ENCODE results near the gene MDK. TPM values are rescaled to one million over a fixed set of nuclear protein-coding genes. Genes with fewer than 3 reads are reported as not detected.
"Not testable (repeated sequence)": the region's sequence is repeated elsewhere in the genome, so short reads cannot be mapped to it uniquely, and the experiment has no call there.

Gene MDK
- total and polyA plus RNA-seq, 2 of the 4 experiments (the other 2 are of a cell fraction), result 25.8 to 377 TPM

DNA sequence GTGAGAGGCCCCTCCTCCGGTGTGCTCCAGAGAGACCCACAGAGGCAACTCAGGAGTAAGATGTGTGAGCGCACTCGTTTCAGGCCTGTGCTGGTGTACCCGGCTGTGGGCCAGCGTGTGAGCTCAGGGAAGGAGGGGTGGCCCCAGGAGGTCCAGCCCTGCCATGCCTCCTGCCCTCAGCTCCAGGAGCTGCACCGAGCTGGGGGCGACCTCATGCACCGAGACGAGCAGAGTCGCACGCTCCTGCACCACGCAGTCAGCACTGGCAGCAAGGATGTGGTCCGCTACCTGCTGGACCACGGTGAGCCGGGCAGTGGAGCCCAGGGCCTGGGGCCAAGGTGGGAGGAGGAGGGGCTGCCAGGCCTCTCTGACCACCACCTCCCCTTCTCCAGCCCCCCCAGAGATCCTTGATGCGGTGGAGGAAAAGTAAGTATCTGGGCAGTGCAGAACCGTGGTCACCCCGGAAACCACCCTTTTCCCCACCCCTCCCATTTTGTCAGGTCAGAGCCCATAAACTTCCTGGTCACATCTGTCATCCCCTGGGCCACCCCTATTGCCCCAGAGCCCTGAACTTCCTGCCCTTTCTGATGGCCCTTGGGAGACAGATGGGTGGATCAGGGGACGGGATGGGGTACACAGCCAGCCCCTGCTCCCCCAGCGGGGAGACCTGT, 2.5 kb upstream of the MDK start:
- peaks cover 8% of the 10 kb centered on the region for H3K4me1 ChIP-seq (ENCODE audit: control insufficient read depth, insufficient read depth, low read length)
- H3K36me3 ChIP-seq (ENCODE audit: control insufficient read depth, insufficient read depth, low read length), result peaks cover 22% of the 10 kb centered on the region
- no peak overlapping the region for H3K4me3 ChIP-seq (ENCODE audit: insufficient read depth, low read depth, low read length)
- no peak overlapping the region for H3K27ac ChIP-seq (ENCODE audit: insufficient read depth, low read length)
- H3K27me3 ChIP-seq (ENCODE audit: control insufficient read depth, insufficient read depth, low read length), result no peaks in the 10 kb centered on the region
- TF ChIP-seq CEBPB (IDR thresholded peaks at IDR 0.05; ENCODE audit: low read depth, low read length), result no peak
- TF ChIP-seq BHLHE40 (IDR thresholded peaks at IDR 0.05; ENCODE audit: low read depth, low read length), result no peak
- H3K79me1 ChIP-seq (ENCODE audit: low read depth in 1 of 2, low read length in 2 of 2), result peaks cover 0 to 11% of the 10 kb centered on the region in 2 experiments; a peak in 2 of 4 replicates
- no peak overlapping the region for H4K5ac ChIP-seq (ENCODE audit: low read depth, low read length)
- intact Hi-C loops (cut with micrococcal nuclease), result no loop called here
- 89% methylated on average over 7 of the region's 20 CpGs; no CpG with 5 or more reads in 1 of the 2 experiments for WGBS, 2 experiments (ENCODE audit: extremely low coverage in 2 of 2, insufficient read length in 1 of 2)
- H4K20me1 ChIP-seq (ENCODE audit: insufficient read depth, low read length), result no peaks in the 10 kb centered on the region
- H3K18ac ChIP-seq (ENCODE audit: low read depth, low read length), result no peak overlapping the region
- H3K9me1 ChIP-seq (ENCODE audit: insufficient read depth, low read length), result no peaks in the 10 kb centered on the region
- no peak for DNase-seq
- no peak overlapping the region for H2AK5ac ChIP-seq (ENCODE audit: low read depth, low read length)
- no peak overlapping the region for H2BK120ac ChIP-seq (ENCODE audit: low read depth, low read length)
- H3K4me2 ChIP-seq (ENCODE audit: low read depth, low read length), result no peak overlapping the region
- no peak overlapping the region for H2BK20ac ChIP-seq (ENCODE audit: low read depth, low read length)
- peak overlapping the region; percentile 72 for H2AK9ac ChIP-seq (replicated peaks; ENCODE audit: low read depth, low read length, poor library complexity)
- ChIA-PET POLR2A (ENCODE audit: unreplicated experiment) (no interaction called here), CTCF (no interaction called here)
- no peak overlapping the region for H4K91ac ChIP-seq (ENCODE audit: insufficient read depth, low read depth, low read length)
- dilution Hi-C loops (cut with HindIII; ENCODE audit: low sequenced_read_pairs, unreplicated experiment), result no loop called here
- no peak overlapping the region for H3K4ac ChIP-seq (ENCODE audit: low read depth, low read length)
- no peak overlapping the region for H3K56ac ChIP-seq (ENCODE audit: extremely low read depth, insufficient read depth, low read length)
- H3K23ac ChIP-seq (ENCODE audit: low read depth, low read length), result no peak overlapping the region
- H3K14ac ChIP-seq (replicated peaks; ENCODE audit: low read depth, low read length), result no peak overlapping the region
- H3K9me3 ChIP-seq (ENCODE audit: control insufficient read depth, insufficient read depth, low read length), result no peaks in the 10 kb centered on the region
- no peak overlapping the region for H2BK15ac ChIP-seq (ENCODE audit: low read depth, low read length)
- H2BK5ac ChIP-seq (ENCODE audit: low read depth, low read length, poor library complexity, severe bottlenecking), result no peak overlapping the region
- in situ Hi-C loops (cut with MboI; ENCODE audit: low sequenced_read_pairs), result no loop called here
- H2AFZ ChIP-seq (replicated peaks; ENCODE audit: low read length, poor library complexity), result no peak overlapping the region
- no peak overlapping the region for H3K9ac ChIP-seq (ENCODE audit: low read depth, low read length)
- BruUV-seq (replicated peaks), result no TSS peak
- no peak overlapping the region for H4K8ac ChIP-seq (ENCODE audit: low read depth in 2 of 2, low read length in 2 of 2)
- ATAC-seq (ENCODE audit: low read depth), result no peak

- H2BK15ac ChIP-seq (ENCODE audit: low read depth, low read length); H3K14ac ChIP-seq (replicated peaks; ENCODE audit: low read depth, low read length); H4K5ac ChIP-seq (ENCODE audit: low read depth, low read length); BruUV-seq (replicated peaks); H3K4me3 ChIP-seq (ENCODE audit: insufficient read depth, low read depth, low read length); H2BK120ac ChIP-seq (ENCODE audit: low read depth, low read length); H2AFZ ChIP-seq (replicated peaks; ENCODE audit: low read length, poor library complexity); H3K27ac ChIP-seq (ENCODE audit: insufficient read depth, low read length); POLR2A ChIA-PET (ENCODE audit: unreplicated experiment); H4K8ac ChIP-seq (ENCODE audit: low read depth in 2 of 2, low read length in 2 of 2); H3K56ac ChIP-seq (ENCODE audit: extremely low read depth, insufficient read depth, low read length); H3K4ac ChIP-seq (ENCODE audit: low read depth, low read length); H3K4me2 ChIP-seq (ENCODE audit: low read depth, low read length); H3K9me3 ChIP-seq (ENCODE audit: control insufficient read depth, insufficient read depth, low read length); CTCF ChIA-PET; H3K9me1 ChIP-seq (ENCODE audit: insufficient read depth, low read length); H4K91ac ChIP-seq (ENCODE audit: insufficient read depth, low read depth, low read length); H2AK5ac ChIP-seq (ENCODE audit: low read depth, low read length); H3K4me1 ChIP-seq (ENCODE audit: control insufficient read depth, insufficient read depth, low read length); H3K18ac ChIP-seq (ENCODE audit: low read depth, low read length); DNase-seq; H3K9ac ChIP-seq (ENCODE audit: low read depth, low read length); H2BK5ac ChIP-seq (ENCODE audit: low read depth, low read length, poor library complexity, severe bottlenecking); ATAC-seq (ENCODE audit: low read depth); dilution Hi-C loops (cut with HindIII; ENCODE audit: low sequenced_read_pairs, unreplicated experiment); in situ Hi-C loops (cut with MboI; ENCODE audit: low sequenced_read_pairs); H4K20me1 ChIP-seq (ENCODE audit: insufficient read depth, low read length); H3K23ac ChIP-seq (ENCODE audit: low read depth, low read length); H2BK20ac ChIP-seq (ENCODE audit: low read depth, low read length); H3K27me3 ChIP-seq (ENCODE audit: control insufficient read depth, insufficient read depth, low read length): not testable (repeated sequence)
- peak overlapping the region; percentile 72 for H2AK9ac ChIP-seq (replicated peaks; ENCODE audit: low read depth, low read length, poor library complexity)
- peaks cover 18% of the 10 kb centered on the region for H3K36me3 ChIP-seq (ENCODE audit: control insufficient read depth, insufficient read depth, low read length)
- intact Hi-C loops (cut with micrococcal nuclease), result loop anchor here (1.0 to 10.0 kb wide), 2 partner anchors 31 to 305 kb away; no protein-coding TSS in a partner anchor
- no CpG with 5 or more reads among the region's 36 CpGs for WGBS, 2 experiments (ENCODE audit: extremely low coverage in 2 of 2, insufficient read length in 1 of 2)
- peaks cover 0 to 11% of the 10 kb centered on the region in 2 experiments; a peak in 2 of 4 replicates for H3K79me1 ChIP-seq (ENCODE audit: low read depth in 1 of 2, low read length in 2 of 2)
These were observed 1.8 kb upstream of the MDK start for GRCh38 chr11:46379482-46380293.

All from IMR-90 (cell line).